Nephron (organoid): ENCODE measurements around the gene AKR1B1.

Experiments used
- H3K27ac Mint-ChIP-seq, 3 experiments: 2 replicates each; pipeline ENCODE4 v1.8.0; 2020; ENCODE audit warnings: mixed read lengths in 3 of 3, mild to moderate bottlenecking in 2 of 3, moderate library complexity in 1 of 3
- H3K27me3 Mint-ChIP-seq: 2 replicates; pipeline ENCODE4 v1.8.0; 2021; ENCODE audit warnings: low read depth, mild to moderate bottlenecking, moderate library complexity, mixed read lengths
- H3K36me3 Mint-ChIP-seq: 2 replicates; pipeline ENCODE4 v1.8.0; 2020; ENCODE audit warnings: low read depth, mixed read lengths
- H3K4me1 Mint-ChIP-seq: 2 replicates; pipeline ENCODE4 v1.8.0; 2020; ENCODE audit warnings: mixed read lengths
- H3K4me3 Mint-ChIP-seq, 3 experiments: 2 replicates each; pipeline ENCODE4 v1.8.0; 2020; ENCODE audit warnings: mild to moderate bottlenecking in 3 of 3, mixed read lengths in 3 of 3, moderate library complexity in 2 of 3
- H3K9me3 Mint-ChIP-seq: 2 replicates; pipeline ENCODE4 v1.8.0; 2020; ENCODE audit warnings: mixed read lengths
- TF ChIP-seq, protein P1 (sequence below), 3 experiments: fragments of 200-600 bp; sonication (generic); IDR thresholded peaks; one replicate each; pipeline ENCODE4 v1.5.0; 2021; ENCODE audit warnings: antibody characterized with exemption in 3 of 3; ENCODE audit not compliant: unreplicated experiment in 3 of 3

AKR1B1 gene

DNA sequence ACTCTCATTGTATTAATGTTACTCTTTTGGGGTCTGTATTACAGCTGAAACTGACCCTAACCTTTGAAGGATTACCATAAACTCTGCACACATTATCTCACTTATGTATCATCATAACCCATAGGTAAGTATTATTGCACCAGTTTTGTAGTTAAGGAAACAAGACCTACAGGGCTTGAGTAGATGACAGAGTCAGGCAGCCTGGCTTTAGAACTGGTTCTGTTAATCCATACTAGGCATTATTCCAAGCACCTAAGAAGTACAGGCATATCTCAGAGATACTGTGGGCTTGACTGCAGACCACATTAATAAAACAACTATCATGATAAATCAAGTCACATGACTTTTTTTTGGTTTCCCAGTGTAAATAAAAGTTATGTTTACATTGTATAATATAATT lies 17.1 kb upstream of the AKR1B1 start:
- Mint-ChIP-seq H3K4me1 (peaks cover 7% of the 10 kb centered on the region), H3K4me3 (no peak overlapping the region), H3K36me3 (no peaks in the 10 kb centered on the region), H3K9me3 (no peaks in the 10 kb centered on the region), H3K27ac (no peak overlapping the region), H3K27me3 (no peaks in the 10 kb centered on the region)
- TF ChIP-seq, protein P1, sequence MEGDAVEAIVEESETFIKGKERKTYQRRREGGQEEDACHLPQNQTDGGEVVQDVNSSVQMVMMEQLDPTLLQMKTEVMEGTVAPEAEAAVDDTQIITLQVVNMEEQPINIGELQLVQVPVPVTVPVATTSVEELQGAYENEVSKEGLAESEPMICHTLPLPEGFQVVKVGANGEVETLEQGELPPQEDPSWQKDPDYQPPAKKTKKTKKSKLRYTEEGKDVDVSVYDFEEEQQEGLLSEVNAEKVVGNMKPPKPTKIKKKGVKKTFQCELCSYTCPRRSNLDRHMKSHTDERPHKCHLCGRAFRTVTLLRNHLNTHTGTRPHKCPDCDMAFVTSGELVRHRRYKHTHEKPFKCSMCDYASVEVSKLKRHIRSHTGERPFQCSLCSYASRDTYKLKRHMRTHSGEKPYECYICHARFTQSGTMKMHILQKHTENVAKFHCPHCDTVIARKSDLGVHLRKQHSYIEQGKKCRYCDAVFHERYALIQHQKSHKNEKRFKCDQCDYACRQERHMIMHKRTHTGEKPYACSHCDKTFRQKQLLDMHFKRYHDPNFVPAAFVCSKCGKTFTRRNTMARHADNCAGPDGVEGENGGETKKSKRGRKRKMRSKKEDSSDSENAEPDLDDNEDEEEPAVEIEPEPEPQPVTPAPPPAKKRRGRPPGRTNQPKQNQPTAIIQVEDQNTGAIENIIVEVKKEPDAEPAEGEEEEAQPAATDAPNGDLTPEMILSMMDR (IDR thresholded peaks at IDR 0.05; ENCODE audit: unreplicated experiment in 3 of 3) = no peak

DNA sequence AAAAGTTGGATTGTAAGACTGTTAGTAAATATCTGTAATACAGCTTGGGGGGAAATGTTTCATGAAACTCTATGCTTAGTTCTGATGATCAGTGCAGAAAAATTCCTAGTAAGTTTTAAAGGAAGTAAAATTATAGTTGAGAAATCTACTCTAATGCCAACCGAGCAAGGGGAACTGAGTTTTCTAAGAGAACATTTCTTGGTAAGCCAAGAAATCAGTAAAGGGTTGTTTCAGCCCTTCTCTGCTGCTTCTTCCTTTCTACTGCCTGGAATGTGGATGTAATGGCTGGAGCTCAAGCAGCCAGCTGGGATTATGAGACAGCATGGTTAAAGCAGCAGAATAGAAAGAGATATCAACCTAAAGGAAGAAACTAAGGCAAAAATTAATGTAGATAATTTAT lies 15.9 kb upstream of the AKR1B1 start:
- Mint-ChIP-seq H3K4me3 (no peak overlapping the region), H3K4me1 (peaks cover 4% of the 10 kb centered on the region), H3K9me3 (no peaks in the 10 kb centered on the region), H3K27me3 (no peaks in the 10 kb centered on the region), H3K36me3 (no peaks in the 10 kb centered on the region), H3K27ac (no peak overlapping the region)
- TF ChIP-seq, protein P1 (IDR thresholded peaks at IDR 0.05; ENCODE audit: unreplicated experiment in 3 of 3) = no peak

- Mint-ChIP-seq H3K9me3 (no peaks in the 10 kb centered on the region), H3K27ac (peak overlapping the region in 1 of 3 experiments; percentile 11), H3K4me1 (peaks cover 4% of the 10 kb centered on the region), H3K27me3 (no peaks in the 10 kb centered on the region), H3K4me3 (no peak overlapping the region), H3K36me3 (no peaks in the 10 kb centered on the region)
- TF ChIP-seq, protein P1 (IDR thresholded peaks at IDR 0.05; ENCODE audit: unreplicated experiment in 3 of 3) = no peak
Observed at GRCh38 chr7:134473861-134474291, 15.0 kb upstream of the AKR1B1 start.

DNA sequence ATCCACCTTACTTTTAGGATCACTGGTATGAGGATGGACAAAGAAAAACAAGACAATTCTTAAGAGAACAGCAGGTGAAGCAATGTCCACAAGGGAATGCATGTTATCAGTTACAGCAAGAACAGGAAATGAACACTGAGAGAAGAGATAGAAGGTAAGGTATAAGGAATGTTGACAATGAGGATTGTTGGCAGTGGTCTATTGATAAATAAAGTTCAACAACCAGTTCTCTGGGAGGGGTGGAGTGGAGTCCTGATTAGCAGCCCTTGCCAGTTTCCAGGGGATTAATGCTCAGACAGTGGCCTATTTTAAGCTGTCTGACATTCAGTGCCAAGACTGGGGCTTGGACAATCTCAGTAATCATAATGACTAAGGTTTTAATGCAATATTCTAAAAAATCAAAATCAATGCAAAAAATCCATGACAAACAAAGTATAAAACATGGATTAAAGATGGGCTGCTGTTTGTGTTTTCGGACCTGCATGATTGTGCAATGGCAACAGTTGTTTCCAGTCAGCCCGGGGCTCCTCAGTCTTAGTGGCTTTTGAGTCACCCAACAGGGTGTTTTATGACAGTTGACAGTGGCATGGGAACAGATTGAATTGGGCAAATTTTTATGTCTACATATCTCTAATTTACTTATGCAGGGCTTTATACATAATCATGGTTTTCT lies 13.8 kb upstream of the AKR1B1 start:
- Mint-ChIP-seq H3K27me3 (peaks cover under 1% of the 10 kb centered on the region), H3K4me1 (no peaks in the 10 kb centered on the region), H3K9me3 (no peaks in the 10 kb centered on the region), H3K36me3 (no peaks in the 10 kb centered on the region), H3K27ac (no peak overlapping the region), H3K4me3 (no peak overlapping the region)
- TF ChIP-seq, protein P1 (IDR thresholded peaks at IDR 0.05; ENCODE audit: unreplicated experiment in 3 of 3) = no peak

DNA sequence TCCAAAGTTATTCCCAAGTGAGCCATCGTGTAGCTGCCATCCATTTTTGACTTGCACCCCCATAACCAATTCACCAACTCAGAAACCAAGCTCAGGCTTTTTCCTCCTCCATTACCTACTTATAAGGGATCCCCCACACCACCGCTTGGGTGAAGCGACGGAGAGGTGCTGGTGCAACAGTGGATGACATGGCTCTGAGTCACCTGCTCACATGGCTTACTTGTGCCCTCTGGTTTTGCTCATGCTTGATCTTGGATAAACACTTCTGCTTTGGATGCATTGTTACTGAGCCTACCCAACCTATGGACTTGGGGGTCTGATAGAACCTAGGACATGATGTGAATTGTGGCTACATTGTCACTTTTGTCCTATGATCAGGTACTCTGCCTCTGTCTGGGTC lies 12.0 kb upstream of the AKR1B1 start:
- H3K27me3 Mint-ChIP-seq = peaks cover 8% of the 10 kb centered on the region
- H3K4me1 Mint-ChIP-seq = no peaks in the 10 kb centered on the region
- TF ChIP-seq, protein P1 (IDR thresholded peaks at IDR 0.05; ENCODE audit: unreplicated experiment in 3 of 3) = no peak
- H3K36me3 Mint-ChIP-seq = no peaks in the 10 kb centered on the region
- H3K4me3 Mint-ChIP-seq = no peak overlapping the region
- no peak overlapping the region for H3K27ac Mint-ChIP-seq
- peaks cover 8% of the 10 kb centered on the region for H3K9me3 Mint-ChIP-seq

- Mint-ChIP-seq H3K4me1 (no peaks in the 10 kb centered on the region), H3K27ac (no peak overlapping the region), H3K27me3 (peaks cover 8% of the 10 kb centered on the region), H3K9me3 (peaks cover 16% of the 10 kb centered on the region), H3K4me3 (no peak overlapping the region), H3K36me3 (no peaks in the 10 kb centered on the region)
- TF ChIP-seq, protein P1 (IDR thresholded peaks at IDR 0.05; ENCODE audit: unreplicated experiment in 3 of 3) = no peak
Observed at GRCh38 chr7:134469622-134470021, 10.7 kb upstream of the AKR1B1 start.
